HG02798 (cell line): ENCODE results near the gene PROCA1.
"Not testable (repeated sequence)": the region's sequence is repeated elsewhere in the genome, so short reads cannot be mapped to it uniquely, and the experiment has no call there.

Source experiments
- ATAC-seq: cut with Tn5 transposase; IDR thresholded peaks from one replicate; pipeline ENCODE4 v1.9.1; 2021; ENCODE audit warnings: mild to moderate bottlenecking; ENCODE audit not compliant: unreplicated experiment, poor library complexity

The PROCA1 gene

GRCh38 chr17:28686296-28686695 lies 25.4 kb downstream of the PROCA1 start:
- no peak for ATAC-seq

GRCh38 chr17:28685366-28685765 lies 26.3 kb downstream of the PROCA1 start:
- no peak for ATAC-seq

GRCh38 chr17:28684963-28685362 lies 26.7 kb downstream of the PROCA1 start:
- ATAC-seq: no peak

GRCh38 chr17:28682655-28683054 lies 29.0 kb downstream of the PROCA1 start:
- ATAC-seq: no peak

GRCh38 chr17:28675980-28676379 lies 35.7 kb downstream of the PROCA1 start:
- no peak for ATAC-seq

- no peak for ATAC-seq
Observed at GRCh38 chr17:28675490-28675889, 36.2 kb downstream of the PROCA1 start.

GRCh38 chr17:28669918-28670317 lies 41.8 kb downstream of the PROCA1 start:
- no peak for ATAC-seq

GRCh38 chr17:28667870-28668269 lies 43.8 kb downstream of the PROCA1 start:
- no peak for ATAC-seq

- ATAC-seq: no peak
Observed at GRCh38 chr17:28665994-28666393, 45.7 kb downstream of the PROCA1 start.

- ATAC-seq: no peak
Observed at GRCh38 chr17:28663723-28664122, 48.0 kb downstream of the PROCA1 start.

- no peak for ATAC-seq
Observed at GRCh38 chr17:28662527-28662829, 49.2 kb downstream of the PROCA1 start.

GRCh38 chr17:28661635-28662526 lies 49.8 kb downstream of the PROCA1 start, which contains the start of the genes SDF2 and SUPT6H:
SDF2 (minus strand) TSS chr17:28661906; CDS start chr17:28661876, 30 bp downstream.
SUPT6H (plus strand) TSS chr17:28662205; CDS start chr17:28673402, 11,197 bp downstream.
- ATAC-seq: peak; percentile 96

GRCh38 chr17:28659497-28659881 lies 52.2 kb downstream of the PROCA1 start:
- not testable (repeated sequence) for ATAC-seq

- ATAC-seq: not testable (repeated sequence)
Observed at GRCh38 chr17:28658766-28659496, 52.8 kb downstream of the PROCA1 start.

GRCh38 chr17:28658342-28658741 lies 53.3 kb downstream of the PROCA1 start:
- not testable (repeated sequence) for ATAC-seq

- no peak for ATAC-seq
Observed at GRCh38 chr17:28657756-28658155, 53.9 kb downstream of the PROCA1 start.

GRCh38 chr17:28655160-28655559 lies 56.5 kb downstream of the PROCA1 start:
- ATAC-seq: no peak
